Neural progenitor cell (in vitro differentiated cells): ENCODE measurements around the gene LRP1B. TPM values are rescaled to one million over a fixed set of nuclear protein-coding genes. Genes with fewer than 3 reads are reported as not detected.
"Not testable (repeated sequence)": the region's sequence is repeated elsewhere in the genome, so short reads cannot be mapped to it uniquely, and the experiment has no call there.

ENCODE experiments used
- DNase-seq: peaks from one replicate; pipeline ENCODE4 v3.0.0-alpha.2; 2016; ENCODE audit warnings: low spot score
- H2AFZ ChIP-seq: fragments of 200-600 bp; sonication (generic); replicated peaks from 2 replicates; pipeline ENCODE4 v1.6.1; 2016; ENCODE audit warnings: antibody characterized with exemption
- H3F3A ChIP-seq: fragments of 200-600 bp; sonication (generic); 2 replicates; pipeline ENCODE4 v1.6.1; 2016; ENCODE audit warnings: antibody characterized with exemption, low read depth
- H3K27ac ChIP-seq: fragments of 200-600 bp; sonication (generic); 2 replicates; pipeline ENCODE4 v1.5.1; 2016; ENCODE audit warnings: mild to moderate bottlenecking
- H3K27me3 ChIP-seq: fragments of 200-600 bp; sonication (generic); 2 replicates; pipeline ENCODE4 v1.6.1; 2016; ENCODE audit warnings: mild to moderate bottlenecking, moderate library complexity
- H3K36me3 ChIP-seq: fragments of 200-600 bp; sonication (generic); 2 replicates; pipeline ENCODE4 v1.5.1; 2016
- H3K4me1 ChIP-seq: fragments of 200-600 bp; sonication (generic); 2 replicates; pipeline ENCODE4 v1.6.1; 2016; ENCODE audit warnings: mixed run types
- H3K4me2 ChIP-seq: fragments of 200-600 bp; sonication (generic); 2 replicates; pipeline ENCODE4 v1.6.1; 2016
- H3K4me3 ChIP-seq: fragments of 200-600 bp; sonication (generic); 2 replicates; pipeline ENCODE4 v1.5.1; 2016
- H3K79me2 ChIP-seq: fragments of 200-600 bp; sonication (generic); 2 replicates; pipeline ENCODE4 v1.6.1; 2016; ENCODE audit warnings: low read depth
- H3K9ac ChIP-seq: fragments of 200-600 bp; sonication (generic); 2 replicates; pipeline ENCODE4 v1.6.1; 2016
- H3K9me3 ChIP-seq: fragments of 200-600 bp; sonication (generic); 2 replicates; pipeline ENCODE4 v1.5.1; 2016; ENCODE audit warnings: low read depth
- H4K20me1 ChIP-seq: fragments of 200-600 bp; sonication (generic); 2 replicates; pipeline ENCODE4 v1.6.1; 2016; ENCODE audit warnings: low read depth
- H3K27ac Mint-ChIP-seq: 3 replicates; pipeline ENCODE4 v1.8.0; 2021; ENCODE audit warnings: mixed read lengths
- H3K27me3 Mint-ChIP-seq: 2 replicates; pipeline ENCODE4 v1.8.0; 2022; ENCODE audit warnings: low read depth, mild to moderate bottlenecking, inconsistent platforms, moderate library complexity, mixed read lengths; ENCODE audit not compliant: insufficient read depth
- H3K36me3 Mint-ChIP-seq: 3 replicates; pipeline ENCODE4 v1.8.0; 2021; ENCODE audit warnings: mixed read lengths
- H3K4me1 Mint-ChIP-seq: 3 replicates; pipeline ENCODE4 v1.8.0; 2021; ENCODE audit warnings: mixed read lengths
- H3K4me3 Mint-ChIP-seq: 3 replicates; pipeline ENCODE4 v1.8.0; 2021; ENCODE audit warnings: mild to moderate bottlenecking, moderate library complexity, mixed read lengths
- H3K9me3 Mint-ChIP-seq: 3 replicates; pipeline ENCODE4 v1.8.0; 2020; ENCODE audit warnings: mixed read lengths
- CTCF ChIP-seq: fragments of 200-600 bp; sonication (generic); IDR thresholded peaks from 2 replicates; pipeline ENCODE4 v1.5.1; 2017; ENCODE audit warnings: antibody characterized with exemption, mild to moderate bottlenecking
- EZH2 ChIP-seq: fragments of 200-600 bp; sonication (generic); IDR thresholded peaks from 2 replicates; pipeline ENCODE4 v1.6.1; 2017; ENCODE audit warnings: antibody characterized with exemption, mild to moderate bottlenecking, moderate library complexity
- EZH2phosphoT487 ChIP-seq: fragments of 200-600 bp; sonication (generic); IDR thresholded peaks from 2 replicates; pipeline ENCODE4 v1.6.1; 2017; ENCODE audit warnings: antibody characterized with exemption
- total RNA-seq: library from RNA; depleted of rRNA; stranded (reverse); fragments of >200 nt; gene quantifications from 2 replicates; pipeline ENCODE4 v1.2.3, GENCODE V29; 2015; ENCODE audit warnings: low replicate concordance

The LRP1B gene
- total RNA-seq, 1 donor from 2014 or later: not detected

- Histone ChIP-seq H3K27ac (no peak overlapping the region), H3K79me2 (no peaks in the 10 kb centered on the region), H3K36me3 (no peaks in the 10 kb centered on the region), H3K4me1 (no peaks in the 10 kb centered on the region), H3K4me2 (no peak overlapping the region), H4K20me1 (no peaks in the 10 kb centered on the region), H3F3A (no peaks in the 10 kb centered on the region), H3K9me3 (no peaks in the 10 kb centered on the region), H3K27me3 (no peaks in the 10 kb centered on the region), H3K4me3 (no peak overlapping the region), H2AFZ (no peak overlapping the region), H3K9ac (no peak overlapping the region)
- Mint-ChIP-seq H3K27ac (no peak overlapping the region), H3K36me3 (no peaks in the 10 kb centered on the region), H3K4me3 (no peak overlapping the region), H3K9me3 (no peaks in the 10 kb centered on the region), H3K4me1 (peaks cover 6% of the 10 kb centered on the region), H3K27me3 (no peaks in the 10 kb centered on the region)
- no peak for DNase-seq
- TF ChIP-seq CTCF (no peak), EZH2phosphoT487 (no peak)
Observed at GRCh38 chr2:140550821-140551220, 1580.0 kb downstream of the LRP1B start.

DNA sequence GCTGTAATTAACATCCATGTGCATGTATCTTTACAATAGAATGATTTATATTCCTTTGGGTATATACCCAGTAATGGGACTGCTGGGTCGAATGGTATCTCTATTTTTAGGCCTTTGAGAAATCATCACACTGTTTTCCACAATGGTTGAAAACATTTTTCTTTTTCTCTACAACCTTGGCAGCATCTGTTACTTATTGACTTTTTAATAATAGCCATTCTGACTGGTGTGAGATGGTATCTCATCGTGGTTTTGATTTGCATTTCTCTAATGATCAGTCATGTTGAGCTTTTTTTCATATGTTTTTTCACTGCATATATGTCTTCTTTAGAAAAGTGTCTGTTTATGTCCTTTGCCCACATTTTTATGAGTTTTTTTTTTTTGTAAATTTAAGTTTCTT is 1586.0 kb downstream of the LRP1B start:
- not testable (repeated sequence) for DNase-seq, H3K79me2 ChIP-seq, H3K4me1 Mint-ChIP-seq, H3K4me1 ChIP-seq, H3K4me3 Mint-ChIP-seq, H3K27me3 ChIP-seq, H3K4me3 ChIP-seq, H2AFZ ChIP-seq, H3K36me3 Mint-ChIP-seq, H3K9me3 Mint-ChIP-seq, H3F3A ChIP-seq, H3K36me3 ChIP-seq, H3K9ac ChIP-seq, H3K27me3 Mint-ChIP-seq, H4K20me1 ChIP-seq, H3K27ac Mint-ChIP-seq, H3K9me3 ChIP-seq, H3K27ac ChIP-seq, H3K4me2 ChIP-seq

GRCh38 chr2:140542627-140543026 is 1588.2 kb downstream of the LRP1B start:
- no peaks in the 10 kb centered on the region for H3F3A ChIP-seq

More at GRCh38 chr2:140542627-140543026, 1588.2 kb downstream of the LRP1B start:
- Mint-ChIP-seq H3K4me3 (no peak overlapping the region), H3K27me3 (no peaks in the 10 kb centered on the region), H3K4me1 (peaks cover 3% of the 10 kb centered on the region), H3K9me3 (no peaks in the 10 kb centered on the region), H3K36me3 (no peaks in the 10 kb centered on the region), H3K27ac (no peak overlapping the region)
- Histone ChIP-seq H3K4me2 (no peak overlapping the region), H3K4me1 (no peaks in the 10 kb centered on the region), H3K27me3 (no peaks in the 10 kb centered on the region), H2AFZ (no peak overlapping the region), H3K9me3 (no peaks in the 10 kb centered on the region), H3K79me2 (no peaks in the 10 kb centered on the region), H3K4me3 (no peak overlapping the region), H3K27ac (no peak overlapping the region), H3K36me3 (no peaks in the 10 kb centered on the region), H4K20me1 (no peaks in the 10 kb centered on the region), H3K9ac (no peak overlapping the region)
- no peak for DNase-seq
- TF ChIP-seq EZH2 (no peak), EZH2phosphoT487 (no peak), CTCF (no peak)
